Astrocyte of the spinal cord (primary cell): ENCODE data around the gene TMEM167B.

Source experiments
- DNase-seq: peaks from one replicate; pipeline ENCODE4 v3.0.0; 2011; ENCODE audit warnings: low read depth, low spot score
- H3K4me3 ChIP-seq: 2 replicates; pipeline ENCODE4 v1.5.1; 2011; ENCODE audit warnings: low read depth, mild to moderate bottlenecking, low read length, moderate library complexity
- CTCF ChIP-seq: IDR thresholded peaks from 2 replicates; pipeline ENCODE4 v1.5.1; 2012; ENCODE audit warnings: low read depth, mild to moderate bottlenecking, low read length, inconsistent platforms
- in situ Hi-C: cut with HindIII; loops from 2 replicates; pipeline ENCODE4 v1.10.0; 2017; ENCODE audit warnings: low sequenced_read_pairs

The TMEM167B gene

GRCh38 chr1:109091078-109091838 is 694 bp downstream of the TMEM167B start:
- in situ Hi-C loops: no loop called here
- DNase-seq: peak; percentile 72
- TF ChIP-seq CTCF: no peak
- H3K4me3 ChIP-seq: peak overlapping the region; percentile 89

- TF ChIP-seq CTCF: no peak
- peak overlapping the region; percentile 89 for H3K4me3 ChIP-seq
- in situ Hi-C loops: no loop called here
- peak; percentile 16 for DNase-seq
Observed at GRCh38 chr1:109091839-109092193, 1.3 kb downstream of the TMEM167B start.

DNA sequence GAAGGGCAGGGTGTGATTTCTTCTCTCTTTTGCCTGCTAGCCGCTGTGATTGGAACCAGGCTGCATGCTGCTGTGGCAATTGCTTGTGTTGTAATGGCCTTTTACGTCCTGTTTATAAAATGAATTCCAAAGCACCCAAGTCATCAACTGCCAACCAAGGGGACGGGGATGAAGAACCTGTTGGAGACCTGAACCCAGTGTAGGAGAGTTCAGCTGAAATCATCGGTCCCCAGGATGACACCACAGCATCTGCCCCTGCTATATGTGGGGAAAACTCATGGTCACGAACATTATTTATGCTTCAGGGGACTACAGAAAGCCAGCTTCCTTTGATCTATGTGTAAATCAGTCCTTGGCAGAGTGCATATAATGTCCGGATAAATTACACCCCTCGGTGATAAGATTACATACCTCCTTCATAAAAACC is 3.8 kb downstream of the TMEM167B start:
- in situ Hi-C loops: no loop called here
- TF ChIP-seq CTCF: no peak
- no peak overlapping the region for H3K4me3 ChIP-seq
- DNase-seq: peak; percentile 40

DNA sequence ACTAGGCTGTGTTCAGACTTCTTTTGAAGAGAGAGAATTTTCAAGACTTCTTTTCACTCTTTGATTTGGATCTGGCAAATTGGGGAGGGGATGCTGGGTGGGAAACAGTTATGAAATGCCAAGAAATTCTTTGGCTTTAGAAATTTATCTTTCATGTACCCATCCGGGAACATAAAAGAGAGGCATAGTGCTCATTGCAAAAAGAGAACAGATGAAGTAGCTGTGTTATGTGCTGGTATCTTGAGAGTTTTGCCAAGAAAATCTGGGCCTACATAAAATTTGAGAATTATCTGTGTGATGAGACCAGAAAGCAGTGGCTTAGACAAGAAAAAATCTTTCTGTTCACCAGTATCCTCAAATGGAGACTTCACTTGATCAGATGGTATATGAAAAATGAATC is 4.3 kb downstream of the TMEM167B start:
- in situ Hi-C loops: no loop called here
- no peak overlapping the region for H3K4me3 ChIP-seq
- DNase-seq: no peak
- TF ChIP-seq CTCF: no peak

- no peak overlapping the region for H3K4me3 ChIP-seq
- TF ChIP-seq CTCF: no peak
- no peak for DNase-seq
- in situ Hi-C loops: no loop called here
Observed at GRCh38 chr1:109095631-109096030, 5.1 kb downstream of the TMEM167B start.

- no peak overlapping the region for H3K4me3 ChIP-seq
- in situ Hi-C loops: no loop called here
- no peak for DNase-seq
- no peak for TF ChIP-seq CTCF
Observed at GRCh38 chr1:109096120-109096519, 5.6 kb downstream of the TMEM167B start.
